ENCODE measurements around the gene LMTK2. TPM values are rescaled to one million over a fixed set of nuclear protein-coding genes. Genes with fewer than 3 reads are reported as not detected.

Gene LMTK2
- 5.6 and 6.4 TPM in 2 replicates for total RNA-seq

DNA sequence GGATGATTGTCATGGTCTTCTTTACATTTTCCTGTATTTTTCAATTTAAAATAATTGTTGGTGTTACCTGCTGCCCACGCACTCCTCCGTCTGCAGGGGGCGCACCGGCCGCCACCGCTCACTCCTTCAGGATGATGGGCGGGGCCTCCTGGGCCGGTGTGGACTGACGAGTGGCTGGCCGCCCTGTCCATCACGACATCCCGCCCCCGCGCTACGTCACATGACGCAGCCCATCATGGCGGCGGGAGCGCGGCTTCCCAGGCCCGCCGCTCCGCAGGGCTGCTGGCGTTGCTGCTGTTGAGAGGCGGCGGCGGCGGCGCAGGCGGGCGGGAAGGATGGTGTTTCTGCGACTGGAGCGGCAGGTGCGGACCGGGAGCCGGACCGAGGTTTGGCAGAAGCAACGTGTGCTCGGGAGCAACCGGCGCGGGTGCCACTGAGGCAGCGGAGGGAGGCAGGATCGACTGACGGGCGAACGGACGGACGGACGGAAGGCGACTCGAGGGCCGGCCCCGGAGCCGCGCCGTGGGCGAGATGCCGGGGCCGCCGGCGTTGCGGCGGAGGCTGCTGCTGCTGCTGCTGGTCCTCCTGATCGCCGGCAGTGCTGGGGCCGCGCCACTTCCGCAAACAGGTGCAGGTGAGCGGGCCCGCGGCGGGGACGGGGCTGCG, at the start of gene LMTK2:
Gene LMTK2, plus strand, starts transcription at position 216 of the 666 bp plus-strand sequence. Its CDS starts 316 bp downstream, at position 532.

DNA sequence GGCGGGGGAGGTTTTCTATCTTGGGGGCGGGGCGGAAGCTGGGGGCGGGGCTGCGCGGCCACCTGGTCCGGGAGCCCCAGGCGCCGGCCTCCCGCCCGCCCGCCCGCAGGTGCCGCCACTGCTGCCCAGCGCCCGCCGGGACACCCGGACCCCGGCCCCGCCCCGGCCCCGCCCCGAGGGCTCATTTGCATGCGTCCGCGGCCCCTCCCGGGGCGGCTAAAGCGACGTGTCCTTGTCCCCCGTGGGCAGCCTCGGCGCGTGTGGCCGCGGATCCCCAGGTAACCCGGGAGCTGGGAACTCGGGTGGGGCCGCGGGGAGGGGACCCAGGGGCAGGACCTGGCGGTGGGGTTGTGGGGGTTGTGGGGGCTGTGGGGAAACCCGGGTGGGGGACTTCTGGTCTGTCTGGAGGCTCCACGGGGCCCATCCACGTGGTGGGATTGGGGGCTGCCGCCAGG, 104.6 kb downstream of the LMTK2 start, which contains the start of gene BHLHA15:
Gene BHLHA15, plus strand, starts transcription at position 219 of the 455 bp plus-strand sequence. CDS start 871 bp downstream, outside the sequence.

DNA sequence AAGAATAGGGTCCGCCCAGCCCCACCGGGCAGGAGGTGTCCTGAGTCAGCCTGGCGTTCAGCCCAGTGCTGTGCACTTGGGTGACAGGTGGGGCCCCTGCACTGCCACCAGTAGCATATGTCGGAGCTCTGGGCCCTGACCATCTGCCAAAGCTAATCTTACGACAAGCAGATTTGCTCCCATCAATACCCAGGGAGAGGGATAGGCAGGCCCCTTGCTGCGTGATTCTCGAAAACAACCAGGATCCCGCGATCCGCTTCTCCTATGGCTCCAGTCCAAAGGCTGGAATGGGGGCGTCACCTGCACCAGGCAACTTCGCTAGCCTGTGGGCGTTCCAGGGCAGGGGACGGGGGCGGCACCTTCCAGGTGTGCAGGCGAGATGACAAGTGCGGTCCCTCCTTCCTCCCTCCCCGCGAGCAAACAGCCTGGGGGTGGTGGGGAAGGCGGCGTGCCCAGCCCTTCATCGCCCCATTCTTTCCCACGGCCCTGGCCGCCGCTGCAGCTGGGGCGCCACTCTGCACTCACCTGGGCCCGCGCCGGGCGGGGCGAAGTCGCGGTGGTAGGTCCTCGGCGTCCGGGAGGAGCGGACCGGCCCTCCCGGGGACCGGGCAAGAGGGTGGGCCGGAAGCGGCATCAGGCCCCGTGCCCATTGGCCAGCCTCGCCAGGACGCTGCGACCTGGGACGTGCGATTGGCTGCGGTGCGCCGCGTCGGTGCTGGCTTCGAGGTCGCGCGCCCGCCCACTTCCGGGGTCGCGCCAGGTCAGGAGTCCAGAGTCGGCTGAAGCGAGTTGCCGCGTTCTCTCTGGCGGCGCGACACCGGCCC, 145.2 kb downstream of the LMTK2 start, which contains the start of gene TECPR1:
Gene TECPR1, minus strand, starts transcription at position 632 of the 824 bp plus-strand sequence. CDS start 6,086 bp downstream, outside the sequence.

Other genes with a start within 250 kb of the LMTK2 start
- 158 and 160 TPM in 2 replicates for gene ASNS, start 234.5 kb upstream of the LMTK2 start, total RNA-seq
- not detected in 2 replicates for gene OCM2, start 116.7 kb upstream of the LMTK2 start, total RNA-seq
- 0.34 and 0.59 TPM in 2 replicates for gene BHLHA15, start 104.6 kb downstream of the LMTK2 start, total RNA-seq
- gene TECPR1, start 145.4 kb downstream of the LMTK2 start, total RNA-seq: 15.9 and 30.6 TPM in 2 replicates
- gene BRI3, start 174.8 kb downstream of the LMTK2 start, total RNA-seq: 34.5 and 35.1 TPM in 2 replicates